CD4-positive, alpha-beta T cell treated with Interleukin-21 for 1 hour (primary cell): Measurements from ENCODE around the gene AP1M2.
"Not testable (repeated sequence)": the region's sequence is repeated elsewhere in the genome, so short reads cannot be mapped to it uniquely, and the experiment has no call there.

Experiments
- DNase-seq: peaks from one replicate; pipeline ENCODE4 v3.0.0-alpha.2; 2020

Gene AP1M2

GRCh38 chr19:10600149-10600548 lies 13.0 kb upstream of the AP1M2 start:
- DNase-seq: no peak

- DNase-seq: no peak
Observed at GRCh38 chr19:10593820-10594637, 6.9 kb upstream of the AP1M2 start.

GRCh38 chr19:10593148-10593547 lies 6.0 kb upstream of the AP1M2 start:
- no peak for DNase-seq

GRCh38 chr19:10587839-10588150 lies 683 bp upstream of the AP1M2 start:
- DNase-seq: no peak

GRCh38 chr19:10586396-10586795 lies 716 bp downstream of the AP1M2 start:
- DNase-seq: no peak

- DNase-seq: no peak
Observed at GRCh38 chr19:10583036-10583776, 3.9 kb downstream of the AP1M2 start.

GRCh38 chr19:10582091-10582490 lies 5.0 kb downstream of the AP1M2 start:
- DNase-seq: no peak

- peak; percentile 91 for DNase-seq
Observed at GRCh38 chr19:10580979-10581631, 6.0 kb downstream of the AP1M2 start.

- DNase-seq: no peak
Observed at GRCh38 chr19:10577951-10578350, 9.2 kb downstream of the AP1M2 start.

GRCh38 chr19:10575011-10575716 lies 11.9 kb downstream of the AP1M2 start:
- DNase-seq: no peak

GRCh38 chr19:10574462-10574861 lies 12.7 kb downstream of the AP1M2 start:
- no peak for DNase-seq

GRCh38 chr19:10573793-10574192 lies 13.3 kb downstream of the AP1M2 start:
- DNase-seq: not testable (repeated sequence)

GRCh38 chr19:10568826-10569651 lies 18.1 kb downstream of the AP1M2 start, which contains the start of gene CDKN2D:
Gene CDKN2D (minus strand): TSS chr19:10568979. CDS start chr19:10568653, 326 bp downstream.
- peak; percentile 100 for DNase-seq

GRCh38 chr19:10568062-10568825 lies 18.9 kb downstream of the AP1M2 start:
- DNase-seq: peak; percentile 24

- DNase-seq: peak; percentile 44
Observed at GRCh38 chr19:10567656-10568055, 19.5 kb downstream of the AP1M2 start.

GRCh38 chr19:10566658-10567410 lies 20.3 kb downstream of the AP1M2 start:
- peak; percentile 86 for DNase-seq

- no peak for DNase-seq
Observed at GRCh38 chr19:10566408-10566657, 20.8 kb downstream of the AP1M2 start.

- peak; percentile 99 for DNase-seq
Observed at GRCh38 chr19:10565567-10566407, 21.3 kb downstream of the AP1M2 start, which contains the start of gene KRI1. Gene KRI1 (minus strand): TSS chr19:10566010. CDS start chr19:10565999, 11 bp downstream.

GRCh38 chr19:10565028-10565566 lies 22.0 kb downstream of the AP1M2 start:
- DNase-seq: peak; percentile 69
